Measurements from ENCODE around the gene DCLK1. TPM values are rescaled to one million over a fixed set of nuclear protein-coding genes. Genes with fewer than 3 reads are reported as not detected.

The DCLK1 gene
- total RNA-seq, 4 donors from 2014 or later: 21.3 to 63.8 (median 40.9) TPM

GRCh38 chr13:35992964-35993363, 138.2 kb downstream of the DCLK1 start:
- no peak overlapping the region for H3K4me3 ChIP-seq
- H3K36me3 ChIP-seq: no peaks in the 10 kb centered on the region
- no peak for TF ChIP-seq EP300 (IDR thresholded peaks at IDR 0.05)
- TF ChIP-seq CTCF (IDR thresholded peaks at IDR 0.05): no peak
- no peak for TF ChIP-seq POLR2A (IDR thresholded peaks at IDR 0.05)
- no peak overlapping the region for H3K27ac ChIP-seq
- no peaks in the 10 kb centered on the region for H3K27me3 ChIP-seq
- H3K4me1 ChIP-seq: peaks cover 0 to 4% (median 0%) of the 10 kb centered on the region in 4 donors
- DNase-seq (ENCODE audit: low spot score in 2 of 2): no peak
- H3K9me3 ChIP-seq: no peaks in the 10 kb centered on the region
- WGBS, 2 donors: 92 to 93% methylated on average over 4 of the region's 4 CpGs

GRCh38 chr13:35990196-35990595, 141.0 kb downstream of the DCLK1 start:
- Histone ChIP-seq H3K4me1 (peaks cover 0 to 8% (median 0%) of the 10 kb centered on the region in 4 donors), H3K27ac (no peak overlapping the region), H3K27me3 (no peaks in the 10 kb centered on the region), H3K36me3 (no peaks in the 10 kb centered on the region), H3K4me3 (no peak overlapping the region), H3K9me3 (no peaks in the 10 kb centered on the region)
- 78 to 91% methylated on average over 3 of the region's 3 CpGs for WGBS, 2 donors
- no peak for DNase-seq (ENCODE audit: low spot score in 2 of 2)
- no peak for TF ChIP-seq CTCF (IDR thresholded peaks at IDR 0.05)
- no peak for TF ChIP-seq POLR2A (IDR thresholded peaks at IDR 0.05)
- TF ChIP-seq EP300 (IDR thresholded peaks at IDR 0.05): no peak

- H3K27me3 ChIP-seq: no peaks in the 10 kb centered on the region
- H3K9me3 ChIP-seq: no peaks in the 10 kb centered on the region
- TF ChIP-seq EP300 (IDR thresholded peaks at IDR 0.05): no peak
- TF ChIP-seq CTCF (IDR thresholded peaks at IDR 0.05): no peak
- TF ChIP-seq POLR2A (IDR thresholded peaks at IDR 0.05): no peak
- no peaks in the 10 kb centered on the region for H3K36me3 ChIP-seq
- H3K27ac ChIP-seq: no peak overlapping the region
- no peak for DNase-seq (ENCODE audit: low spot score in 2 of 2)
- WGBS, 2 donors: 77 to 78% methylated on average over 6 of the region's 6 CpGs
- peaks cover 0 to 4% (median 0%) of the 10 kb centered on the region in 4 donors for H3K4me1 ChIP-seq
- no peak overlapping the region for H3K4me3 ChIP-seq
Measured at GRCh38 chr13:35988648-35989081, 142.5 kb downstream of the DCLK1 start.

- Histone ChIP-seq H3K36me3 (no peaks in the 10 kb centered on the region), H3K9me3 (no peaks in the 10 kb centered on the region), H3K27ac (no peak overlapping the region), H3K4me3 (no peak overlapping the region), H3K27me3 (no peaks in the 10 kb centered on the region), H3K4me1 (peaks cover 0 to 4% (median 0%) of the 10 kb centered on the region in 4 donors)
- TF ChIP-seq EP300 (IDR thresholded peaks at IDR 0.05) (no peak), POLR2A (IDR thresholded peaks at IDR 0.05) (no peak)
- DNase-seq (ENCODE audit: low spot score in 2 of 2): no peak
- WGBS, 2 donors: 74 to 75% methylated on average over 16 to 18 of the region's 19 CpGs
Measured at GRCh38 chr13:35987572-35988513, 143.3 kb downstream of the DCLK1 start.

- DNase-seq (ENCODE audit: low spot score in 2 of 2): no peak
Measured at GRCh38 chr13:35984776-35985453, 146.3 kb downstream of the DCLK1 start.

More at GRCh38 chr13:35984776-35985453, 146.3 kb downstream of the DCLK1 start:
- Histone ChIP-seq H3K4me1 (peaks cover 0 to 4% (median 0%) of the 10 kb centered on the region in 4 donors), H3K9me3 (no peaks in the 10 kb centered on the region), H3K36me3 (no peaks in the 10 kb centered on the region), H3K27ac (no peak overlapping the region), H3K4me3 (no peak overlapping the region), H3K27me3 (no peaks in the 10 kb centered on the region)
- WGBS, 2 donors: 50 to 54% methylated on average over 10 of the region's 10 CpGs
- no peak for TF ChIP-seq POLR2A (IDR thresholded peaks at IDR 0.05)
- TF ChIP-seq EP300 (IDR thresholded peaks at IDR 0.05): no peak
- no peak for TF ChIP-seq CTCF (IDR thresholded peaks at IDR 0.05)

Measured in tibial nerve (tissue), 4 donors.